Stimulated activated effector memory CD8-positive, alpha-beta T cell treated with anti-CD3 and anti-CD28 coated beads, Interleukin-12 subunit alpha, Interleukin-12 subunit beta, amount 100 ng/mL, for 72 hours (primary cell): ENCODE measurements around the gene MYO10.
"Not testable (repeated sequence)": the region's sequence is repeated elsewhere in the genome, so short reads cannot be mapped to it uniquely, and the experiment has no call there.

Source experiments
- ATAC-seq: fragments of 150-1000 bp; cut with Tn5 transposase; 2 replicates; pipeline ENCODE4 v1.10.0; 2021
- DNase-seq, 2 donors: peaks; one replicate each; pipeline ENCODE4 v3.0.0; 2021 to 2022; ENCODE audit warnings: low spot score in 2 of 2
- H3K27ac Mint-ChIP-seq: one replicate; pipeline ENCODE4 v1.8.0; 2022; ENCODE audit warnings: mild to moderate bottlenecking, mixed read lengths
- H3K36me3 Mint-ChIP-seq: one replicate; pipeline ENCODE4 v1.8.0; 2022; ENCODE audit warnings: mild to moderate bottlenecking, mixed read lengths
- H3K4me1 Mint-ChIP-seq: one replicate; pipeline ENCODE4 v1.8.0; 2022; ENCODE audit warnings: mixed read lengths
- H3K4me3 Mint-ChIP-seq: one replicate; pipeline ENCODE4 v1.8.0; 2022; ENCODE audit warnings: mild to moderate bottlenecking, mixed read lengths
- H3K9me3 Mint-ChIP-seq: one replicate; pipeline ENCODE4 v1.8.0; 2022; ENCODE audit warnings: mixed read lengths

Gene MYO10

GRCh38 chr5:16855485-16855884, 80.6 kb downstream of the MYO10 start:
- ATAC-seq (no peak), DNase-seq (no peak)

GRCh38 chr5:16854351-16854750, 81.7 kb downstream of the MYO10 start:
- no peak for DNase-seq
- H3K36me3 Mint-ChIP-seq = no peaks in the 10 kb centered on the region
- no peak overlapping the region for H3K4me3 Mint-ChIP-seq
- no peaks in the 10 kb centered on the region for H3K4me1 Mint-ChIP-seq
- H3K27ac Mint-ChIP-seq = no peak overlapping the region
- ATAC-seq = no peak
- peaks cover 2% of the 10 kb centered on the region for H3K9me3 Mint-ChIP-seq

More at GRCh38 chr5:16855485-16855884, 80.6 kb downstream of the MYO10 start:
- Mint-ChIP-seq H3K9me3 (peaks cover 4% of the 10 kb centered on the region), H3K4me1 (no peaks in the 10 kb centered on the region), H3K36me3 (no peaks in the 10 kb centered on the region), H3K4me3 (no peak overlapping the region), H3K27ac (no peak overlapping the region)

GRCh38 chr5:16853518-16853917, 82.6 kb downstream of the MYO10 start:
- Mint-ChIP-seq H3K4me1 (no peaks in the 10 kb centered on the region), H3K4me3 (no peak overlapping the region), H3K27ac (no peak overlapping the region), H3K36me3 (no peaks in the 10 kb centered on the region), H3K9me3 (peaks cover 2% of the 10 kb centered on the region)
- no peak for DNase-seq
- ATAC-seq = no peak

GRCh38 chr5:16852251-16853005, 83.7 kb downstream of the MYO10 start:
- H3K4me3 Mint-ChIP-seq = no peak overlapping the region
- DNase-seq (no peak), ATAC-seq (no peak)
- no peak overlapping the region for H3K27ac Mint-ChIP-seq
- H3K36me3 Mint-ChIP-seq = no peaks in the 10 kb centered on the region
- H3K9me3 Mint-ChIP-seq = peaks cover 2% of the 10 kb centered on the region
- H3K4me1 Mint-ChIP-seq = no peaks in the 10 kb centered on the region

GRCh38 chr5:16849775-16850174, 86.3 kb downstream of the MYO10 start:
- no peak for DNase-seq
- ATAC-seq = no peak
- H3K27ac Mint-ChIP-seq = no peak overlapping the region
- H3K9me3 Mint-ChIP-seq = peaks cover 2% of the 10 kb centered on the region
- no peaks in the 10 kb centered on the region for H3K4me1 Mint-ChIP-seq
- H3K36me3 Mint-ChIP-seq = no peaks in the 10 kb centered on the region
- no peak overlapping the region for H3K4me3 Mint-ChIP-seq

GRCh38 chr5:16849181-16849580, 86.9 kb downstream of the MYO10 start:
- Mint-ChIP-seq H3K4me1 (no peaks in the 10 kb centered on the region), H3K36me3 (no peaks in the 10 kb centered on the region), H3K9me3 (peaks cover 2% of the 10 kb centered on the region), H3K27ac (no peak overlapping the region), H3K4me3 (no peak overlapping the region)
- DNase-seq = no peak
- no peak for ATAC-seq

GRCh38 chr5:16844952-16845351, 91.1 kb downstream of the MYO10 start:
- no peak for ATAC-seq
- DNase-seq = no peak
- Mint-ChIP-seq H3K4me3 (no peak overlapping the region), H3K27ac (no peak overlapping the region), H3K4me1 (no peaks in the 10 kb centered on the region), H3K9me3 (no peaks in the 10 kb centered on the region), H3K36me3 (no peaks in the 10 kb centered on the region)

GRCh38 chr5:16842896-16843295, 93.2 kb downstream of the MYO10 start:
- no peak for ATAC-seq
- H3K27ac Mint-ChIP-seq = no peak overlapping the region
- no peak overlapping the region for H3K4me3 Mint-ChIP-seq
- peaks cover 2% of the 10 kb centered on the region for H3K9me3 Mint-ChIP-seq
- H3K36me3 Mint-ChIP-seq = no peaks in the 10 kb centered on the region
- no peaks in the 10 kb centered on the region for H3K4me1 Mint-ChIP-seq
- DNase-seq = no peak

GRCh38 chr5:16841416-16841815, 94.7 kb downstream of the MYO10 start:
- Mint-ChIP-seq H3K4me1 (no peaks in the 10 kb centered on the region), H3K9me3 (peaks cover 2% of the 10 kb centered on the region), H3K36me3 (no peaks in the 10 kb centered on the region), H3K4me3 (no peak overlapping the region), H3K27ac (no peak overlapping the region)
- no peak for ATAC-seq
- DNase-seq = no peak

GRCh38 chr5:16837305-16837704, 98.8 kb downstream of the MYO10 start:
- peaks cover 9% of the 10 kb centered on the region for H3K9me3 Mint-ChIP-seq
- no peaks in the 10 kb centered on the region for H3K4me1 Mint-ChIP-seq
- H3K4me3 Mint-ChIP-seq = no peak overlapping the region

GRCh38 chr5:16834029-16834428, 102.1 kb downstream of the MYO10 start:
- Mint-ChIP-seq H3K27ac (no peak overlapping the region), H3K9me3 (peaks cover 7% of the 10 kb centered on the region), H3K4me3 (no peak overlapping the region), H3K36me3 (no peaks in the 10 kb centered on the region), H3K4me1 (no peaks in the 10 kb centered on the region)
- DNase-seq (no peak), ATAC-seq (no peak)

More at GRCh38 chr5:16837305-16837704, 98.8 kb downstream of the MYO10 start:
- no peak for ATAC-seq
- Mint-ChIP-seq H3K27ac (no peak overlapping the region), H3K36me3 (no peaks in the 10 kb centered on the region)
- no peak for DNase-seq

GRCh38 chr5:16831326-16831725, 104.8 kb downstream of the MYO10 start:
- H3K4me3 Mint-ChIP-seq, H3K36me3 Mint-ChIP-seq, H3K4me1 Mint-ChIP-seq, ATAC-seq, H3K9me3 Mint-ChIP-seq, DNase-seq, H3K27ac Mint-ChIP-seq: not testable (repeated sequence)

- ATAC-seq (no peak), DNase-seq (no peak)
- Mint-ChIP-seq H3K4me3 (no peak overlapping the region), H3K27ac (no peak overlapping the region), H3K4me1 (no peaks in the 10 kb centered on the region), H3K36me3 (no peaks in the 10 kb centered on the region), H3K9me3 (peaks cover 2% of the 10 kb centered on the region)
Measured at GRCh38 chr5:16827755-16828154, 108.3 kb downstream of the MYO10 start.

- H3K4me3 Mint-ChIP-seq = no peak overlapping the region
- no peaks in the 10 kb centered on the region for H3K36me3 Mint-ChIP-seq
- ATAC-seq (no peak), DNase-seq (no peak)
- no peaks in the 10 kb centered on the region for H3K4me1 Mint-ChIP-seq
- H3K9me3 Mint-ChIP-seq = no peaks in the 10 kb centered on the region
- no peak overlapping the region for H3K27ac Mint-ChIP-seq
Measured at GRCh38 chr5:16826379-16827125, 109.5 kb downstream of the MYO10 start.

GRCh38 chr5:16819522-16820167, 116.4 kb downstream of the MYO10 start:
- no peaks in the 10 kb centered on the region for H3K36me3 Mint-ChIP-seq
- no peak overlapping the region for H3K27ac Mint-ChIP-seq
- ATAC-seq (no peak), DNase-seq (no peak)
- H3K4me1 Mint-ChIP-seq = no peaks in the 10 kb centered on the region
- no peaks in the 10 kb centered on the region for H3K9me3 Mint-ChIP-seq
- no peak overlapping the region for H3K4me3 Mint-ChIP-seq

GRCh38 chr5:16815432-16815831, 120.7 kb downstream of the MYO10 start:
- DNase-seq (no peak), ATAC-seq (no peak)
- H3K4me3 Mint-ChIP-seq = no peak overlapping the region
- H3K4me1 Mint-ChIP-seq = no peaks in the 10 kb centered on the region
- no peaks in the 10 kb centered on the region for H3K9me3 Mint-ChIP-seq
- no peak overlapping the region for H3K27ac Mint-ChIP-seq
- H3K36me3 Mint-ChIP-seq = no peaks in the 10 kb centered on the region
